Measurements from ENCODE around the gene NEK6. TPM values are rescaled to one million over a fixed set of nuclear protein-coding genes. Genes with fewer than 3 reads are reported as not detected.
A peak's percentile ranks its signal among the peaks of the same experiment; 100 is the strongest.

The NEK6 gene
- total RNA-seq, 4 donors from 2014 or later = 14.1 to 21.9 (median 15.1) TPM

DNA sequence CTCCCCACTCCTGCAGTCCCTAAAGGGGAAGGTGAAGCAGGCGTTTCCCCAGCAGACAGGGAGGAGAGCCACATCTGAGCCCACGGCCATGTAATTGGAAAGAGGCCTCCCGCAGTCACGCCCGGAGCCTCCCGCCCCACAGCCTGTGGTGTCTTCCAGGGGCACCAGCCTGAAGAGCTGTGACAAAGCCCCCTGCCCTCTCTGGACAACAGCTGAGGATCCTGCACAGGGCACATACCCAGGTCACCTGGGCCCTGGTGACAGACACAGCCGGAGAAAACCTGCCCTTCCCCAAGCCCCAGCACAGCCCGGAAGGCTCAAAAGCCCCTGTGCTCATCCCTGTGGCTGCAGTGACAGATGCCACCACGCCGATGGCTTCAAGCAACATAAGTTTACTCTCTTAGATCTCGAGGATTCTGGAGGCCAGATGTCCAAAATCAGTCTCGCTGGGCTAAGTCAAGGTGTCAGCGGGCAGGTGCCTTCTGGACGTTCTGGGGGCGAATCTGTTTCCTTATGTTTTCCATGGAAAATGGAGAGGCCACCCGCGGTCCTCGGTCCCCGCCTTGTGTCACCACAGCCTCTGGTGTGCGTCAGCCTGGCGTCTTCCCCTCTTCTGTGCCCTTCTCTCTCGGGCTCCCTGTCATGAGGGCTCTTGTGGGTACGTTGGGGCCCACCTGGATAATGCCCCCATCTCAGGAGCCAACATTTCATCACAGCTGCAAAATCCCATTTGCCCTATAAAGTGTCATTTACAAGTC is 86.0 kb downstream of the NEK6 start:
- 89% methylated on average over 21 of the region's 23 CpGs for WGBS
- H3K27ac ChIP-seq (replicated peaks in 1 of 4) = peak overlapping the region; percentile 27 to 60 (median 55)

DNA sequence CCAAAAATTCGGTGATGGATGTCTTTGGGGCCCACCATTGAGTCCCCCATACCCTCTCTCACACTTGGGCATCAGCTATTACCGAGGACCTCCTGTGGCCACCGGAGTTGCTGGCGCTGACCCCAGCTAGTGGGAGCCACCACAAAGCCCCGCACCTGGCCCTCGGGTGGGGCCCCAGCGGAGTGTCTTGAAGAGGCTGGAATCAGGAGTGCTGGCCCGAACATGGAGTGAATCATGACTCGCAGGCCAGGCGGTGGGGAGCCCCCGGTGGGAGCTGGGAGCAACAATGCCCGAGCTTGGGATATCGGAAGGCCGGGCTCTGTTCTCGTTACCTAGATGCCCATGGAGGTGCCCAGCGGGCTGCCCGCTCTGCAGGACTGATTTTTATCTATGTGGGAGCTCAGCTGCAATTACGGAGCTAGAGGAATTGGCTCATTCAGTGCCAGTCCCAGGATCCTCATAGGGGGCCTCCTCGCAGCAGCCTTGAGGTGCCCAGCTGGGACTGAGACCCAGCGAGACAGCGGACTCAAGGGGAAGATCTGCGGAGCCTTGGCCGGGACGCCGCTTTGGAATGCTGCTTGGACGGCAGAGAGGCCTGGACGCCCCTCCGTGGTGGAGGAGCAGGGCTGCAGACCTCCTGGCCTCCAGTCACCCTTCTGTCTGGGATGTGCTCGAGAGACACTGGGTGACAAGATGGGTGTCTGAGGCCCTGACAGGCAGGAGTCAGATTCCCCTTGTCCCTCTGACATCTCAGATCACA is 86.7 kb downstream of the NEK6 start:
- DNase-seq (ENCODE audit: extremely low spot score) = no peak
- Histone ChIP-seq H3K4me3 (no peak overlapping the region), H3K27me3 (no peaks in the 10 kb centered on the region), H3K36me3 (peaks cover 18 to 90% (median 69%) of the 10 kb centered on the region in 4 donors), H3K27ac (replicated peaks in 1 of 4) (no peak overlapping the region), H3K9me3 (no peaks in the 10 kb centered on the region), H3K4me1 (peaks cover 9 to 20% (median 19%) of the 10 kb centered on the region in 4 donors)
- WGBS = 95% methylated on average over 24 of the region's 29 CpGs
- intact Hi-C loops (cut with DNase I) = no loop called here
- TF ChIP-seq POLR2A (IDR thresholded peaks at IDR 0.05; ENCODE audit: low read depth) (no peak), CTCF (IDR thresholded peaks at IDR 0.05) (no peak)

More for the DNA sequence above, 86.0 kb downstream of the NEK6 start:
- Histone ChIP-seq H3K27me3 (no peaks in the 10 kb centered on the region), H3K36me3 (peaks cover 15 to 86% (median 64%) of the 10 kb centered on the region in 4 donors), H3K4me1 (peaks cover 9 to 20% (median 19%) of the 10 kb centered on the region in 4 donors), H3K4me3 (peak overlapping the region; percentile 27 to 44 (median 28)), H3K9me3 (no peaks in the 10 kb centered on the region)
- DNase-seq (ENCODE audit: extremely low spot score) = no peak
- intact Hi-C loops (cut with DNase I) = no loop called here
- TF ChIP-seq POLR2AphosphoS5 (IDR thresholded peaks at IDR 0.05) (no peak), CTCF (IDR thresholded peaks at IDR 0.05) (no peak), EP300 (IDR thresholded peaks at IDR 0.05) (no peak), POLR2A (IDR thresholded peaks at IDR 0.05; ENCODE audit: low read depth) (no peak)

DNA sequence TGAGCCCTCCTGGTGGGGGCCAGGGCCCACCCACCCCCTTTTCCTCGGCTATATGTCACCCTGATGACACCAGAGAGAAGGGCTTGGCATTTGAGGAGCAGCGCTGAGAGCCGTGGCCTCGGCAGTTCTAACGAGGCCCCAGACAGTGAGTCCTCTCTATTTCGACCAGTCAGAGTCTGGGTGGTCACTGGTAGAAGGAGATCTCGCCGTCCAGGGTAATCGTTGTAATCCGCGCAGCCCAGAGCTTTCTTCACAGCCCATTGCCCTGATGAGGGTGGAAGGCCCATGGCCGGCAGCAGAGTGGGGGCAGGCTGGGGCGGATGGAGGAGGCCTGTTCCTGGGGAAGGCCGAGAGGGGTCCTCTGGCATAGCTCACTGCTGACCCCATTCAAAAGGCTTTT is 87.3 kb downstream of the NEK6 start:
- Histone ChIP-seq H3K27me3 (no peaks in the 10 kb centered on the region), H3K9me3 (no peaks in the 10 kb centered on the region), H3K36me3 (peaks cover 18 to 90% (median 69%) of the 10 kb centered on the region in 4 donors), H3K4me1 (peaks cover 9 to 20% (median 19%) of the 10 kb centered on the region in 4 donors), H3K27ac (replicated peaks in 1 of 4) (no peak overlapping the region), H3K4me3 (no peak overlapping the region)
- TF ChIP-seq CTCF (IDR thresholded peaks at IDR 0.05) (no peak), EP300 (IDR thresholded peaks at IDR 0.05) (no peak), POLR2AphosphoS5 (IDR thresholded peaks at IDR 0.05) (no peak), POLR2A (IDR thresholded peaks at IDR 0.05; ENCODE audit: low read depth) (no peak)
- DNase-seq (ENCODE audit: extremely low spot score) = no peak
- intact Hi-C loops (cut with DNase I) = no loop called here
- 85% methylated on average over 3 of the region's 14 CpGs for WGBS

- Histone ChIP-seq H3K4me1 (peaks cover 9 to 20% (median 19%) of the 10 kb centered on the region in 4 donors), H3K27me3 (no peaks in the 10 kb centered on the region), H3K9me3 (no peaks in the 10 kb centered on the region), H3K4me3 (no peak overlapping the region), H3K36me3 (peaks cover 23 to 90% (median 72%) of the 10 kb centered on the region in 4 donors), H3K27ac (replicated peaks in 1 of 4) (no peak overlapping the region)
- no peak for DNase-seq (ENCODE audit: extremely low spot score)
- 79% methylated on average over 6 of the region's 9 CpGs for WGBS
- intact Hi-C loops (cut with DNase I) = no loop called here
- TF ChIP-seq EP300 (IDR thresholded peaks at IDR 0.05) (no peak), CTCF (IDR thresholded peaks at IDR 0.05) (no peak), POLR2AphosphoS5 (IDR thresholded peaks at IDR 0.05) (no peak), POLR2A (IDR thresholded peaks at IDR 0.05; ENCODE audit: low read depth) (no peak)
Measured at GRCh38 chr9:124345751-124346281, 88.1 kb downstream of the NEK6 start.

Measured in esophagus muscularis mucosa (tissue), 4 donors.